DMS 273 treated with DMSO at 0.1 percent for 48 hours (cell line): ENCODE results near the gene PLCB4.

Experiments
- DNase-seq: peaks from one replicate; lab custom pipeline; 2025; lab: John Stamatoyannopoulos, UW

Gene PLCB4

DNA sequence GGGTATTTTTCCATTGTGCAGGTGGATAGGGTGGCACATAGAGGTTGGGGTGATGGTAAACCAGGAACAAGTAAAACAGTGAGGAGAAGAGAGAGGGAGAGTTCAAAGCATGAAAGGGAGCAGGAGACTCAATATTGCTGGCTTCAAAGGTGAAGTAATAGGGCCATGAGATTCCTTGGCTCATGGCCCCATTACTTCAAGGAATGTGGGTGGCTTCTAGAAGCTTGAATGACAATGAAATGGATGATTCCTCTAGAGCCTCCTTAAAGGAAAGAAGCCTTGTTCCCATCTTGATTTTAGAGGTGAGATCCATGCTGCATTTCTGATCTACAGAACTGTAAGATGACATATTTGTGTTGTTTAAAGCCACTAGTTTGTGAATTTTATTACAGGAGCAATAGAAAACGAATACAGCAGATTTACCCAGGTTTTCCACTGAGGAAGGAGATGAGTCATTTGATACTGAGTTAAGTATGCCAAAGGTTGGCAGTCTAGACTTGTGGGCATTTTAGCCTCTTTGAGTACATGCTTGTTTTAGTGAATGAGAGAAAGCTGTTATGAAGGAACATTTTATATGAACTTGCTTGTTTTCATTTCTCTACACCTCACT is 110.4 kb downstream of the PLCB4 start:
- DNase-seq: no peak

DNA sequence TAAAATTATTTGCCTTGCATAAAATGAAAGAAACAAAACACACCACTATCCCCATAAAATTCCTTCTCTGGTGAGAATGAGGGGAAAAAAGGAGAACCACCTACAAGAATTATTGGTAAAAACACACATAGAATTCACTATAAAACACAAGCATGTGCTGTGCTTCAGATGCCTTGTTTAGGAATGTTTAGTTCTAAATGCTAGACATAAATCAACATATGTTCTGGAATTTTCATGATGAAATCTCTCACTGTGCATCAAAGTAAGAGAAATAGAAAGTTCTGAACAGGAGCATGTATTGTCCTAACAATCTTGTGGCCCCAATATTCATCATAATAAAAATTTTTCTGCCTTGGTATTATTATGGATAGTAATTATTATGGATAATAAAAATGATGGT is 111.0 kb downstream of the PLCB4 start:
- DNase-seq: no peak

DNA sequence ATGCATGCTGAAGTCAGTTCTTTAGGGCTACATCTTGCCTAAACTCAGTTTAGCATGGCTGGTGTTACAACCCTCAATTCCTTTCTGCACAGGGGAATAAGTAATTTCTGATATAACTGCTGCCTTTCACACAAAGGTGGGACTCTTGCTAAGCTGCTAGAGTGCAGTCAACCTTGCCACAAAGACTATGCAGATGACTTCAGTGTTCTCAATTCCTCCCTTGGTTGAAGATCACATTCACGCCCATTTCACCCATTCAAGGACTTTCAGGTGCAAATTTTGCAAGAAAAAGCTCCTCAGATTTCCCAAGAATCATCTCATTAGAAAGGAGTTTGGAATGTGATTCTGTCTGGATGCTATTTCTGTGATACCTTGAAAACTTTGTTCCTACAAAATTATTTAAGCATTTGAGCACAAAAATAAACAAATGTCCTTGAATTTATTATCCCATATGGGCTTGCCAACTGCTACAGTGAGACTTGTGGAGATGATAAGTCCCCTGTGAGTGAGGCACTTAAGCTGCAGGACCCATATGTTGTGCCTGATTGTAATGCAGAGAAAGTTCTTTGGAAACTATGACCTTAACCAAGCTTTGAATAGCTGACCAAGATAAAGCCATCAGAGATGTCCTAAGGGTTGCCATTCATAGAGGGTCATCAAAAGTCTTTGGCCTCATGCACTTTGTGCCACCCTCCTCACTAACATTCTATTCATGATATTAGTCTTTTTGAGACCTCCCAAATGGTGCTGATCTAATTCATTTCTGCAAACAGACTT is 111.8 kb downstream of the PLCB4 start:
- peak; percentile 30 for DNase-seq

DNA sequence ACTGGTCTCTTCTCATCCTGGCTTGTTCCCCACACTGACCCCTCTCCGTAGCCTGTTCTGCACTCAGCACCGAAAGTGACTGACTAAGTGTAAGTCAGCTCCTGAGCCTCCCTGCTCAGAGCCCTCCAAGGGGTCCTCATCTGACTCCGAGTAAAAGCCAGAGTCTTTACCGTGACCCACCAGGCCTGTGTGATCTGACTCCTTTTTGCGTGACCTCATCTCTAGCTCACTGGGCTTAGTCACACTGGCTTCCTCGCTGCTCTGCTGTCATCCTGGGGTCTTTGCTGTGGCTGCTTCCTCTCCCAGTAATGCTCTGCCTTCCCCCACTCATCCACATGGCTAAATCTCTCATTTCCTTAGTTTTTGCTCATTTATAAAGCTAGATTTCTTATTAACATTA is 116.6 kb downstream of the PLCB4 start:
- DNase-seq: no peak

DNA sequence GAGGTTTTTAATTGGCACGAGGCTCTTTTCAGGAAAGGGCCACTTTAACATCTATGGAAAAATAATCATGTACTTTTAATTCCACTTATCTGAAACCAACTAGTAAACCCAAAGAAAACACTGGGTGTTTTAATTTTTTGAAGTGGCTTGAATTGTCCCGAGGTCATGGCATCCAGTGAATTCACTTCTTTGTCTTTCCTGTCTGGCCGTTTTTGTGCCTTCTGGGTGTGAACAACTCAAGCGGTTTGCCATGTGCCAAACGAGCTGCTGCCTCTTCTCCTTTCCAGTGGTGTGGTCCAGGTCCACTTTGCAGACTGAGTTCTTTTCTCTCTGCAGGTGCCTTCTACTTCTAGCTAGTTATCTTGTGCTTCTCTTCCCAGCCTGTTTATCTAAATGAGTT is 117.5 kb downstream of the PLCB4 start:
- DNase-seq: no peak

DNA sequence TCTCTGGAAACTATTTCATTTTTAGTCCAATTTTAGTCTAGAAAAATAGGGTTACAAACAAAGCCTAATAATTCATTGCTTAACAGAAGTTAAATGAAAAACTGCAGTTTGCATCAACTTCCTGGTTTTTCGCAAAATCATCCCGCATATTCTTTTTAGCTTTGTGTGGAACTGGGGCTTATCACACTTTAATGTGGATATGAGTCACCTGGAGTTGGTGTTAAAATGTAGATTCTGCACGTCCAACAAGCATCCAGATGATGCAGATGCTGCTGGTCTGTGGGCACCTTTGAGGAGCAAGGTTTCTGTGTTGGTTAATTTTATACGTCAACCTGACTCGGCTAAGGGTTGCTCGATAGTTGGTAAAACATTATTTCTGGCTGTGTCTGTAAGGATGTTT is 126.1 kb downstream of the PLCB4 start:
- DNase-seq: no peak

DNA sequence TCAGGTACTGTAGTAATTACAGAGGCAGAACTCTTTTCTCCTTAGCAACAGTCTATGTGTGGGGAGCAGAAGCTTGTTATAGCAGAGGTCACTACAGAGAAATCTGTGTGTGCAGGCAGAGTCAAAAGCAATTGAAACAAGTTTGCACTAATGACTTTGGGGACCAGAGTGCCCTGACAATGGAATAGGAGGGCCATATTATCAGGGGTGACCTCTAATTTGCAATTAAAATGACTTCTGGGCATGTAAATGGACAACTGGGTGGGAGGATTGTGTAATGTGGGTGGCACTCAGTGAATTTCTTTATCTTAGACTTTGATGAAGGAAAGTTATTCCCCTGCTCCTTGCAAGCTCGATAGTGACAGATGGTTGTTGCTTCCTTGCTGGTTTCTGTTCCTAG is 127.2 kb downstream of the PLCB4 start:
- peak; percentile 49 for DNase-seq

DNA sequence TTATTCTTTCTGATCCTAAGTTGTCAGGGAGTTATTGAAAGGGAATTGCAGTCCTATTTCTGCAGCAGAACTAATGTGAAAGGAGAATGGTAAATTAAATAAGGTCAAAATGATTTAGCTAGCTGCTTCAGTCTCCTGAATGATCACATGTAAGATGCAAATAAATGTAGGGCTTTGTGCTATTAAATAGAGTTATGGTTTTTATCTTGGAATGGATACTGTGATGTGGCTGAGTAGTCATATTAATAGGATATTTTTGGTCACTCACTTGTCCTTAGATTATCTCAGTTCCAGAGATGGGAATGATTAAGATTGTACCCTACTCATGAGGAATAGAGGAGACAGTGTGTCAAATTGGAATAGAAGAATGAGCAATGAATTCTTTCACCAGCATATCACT is 129.6 kb downstream of the PLCB4 start:
- no peak for DNase-seq

DNA sequence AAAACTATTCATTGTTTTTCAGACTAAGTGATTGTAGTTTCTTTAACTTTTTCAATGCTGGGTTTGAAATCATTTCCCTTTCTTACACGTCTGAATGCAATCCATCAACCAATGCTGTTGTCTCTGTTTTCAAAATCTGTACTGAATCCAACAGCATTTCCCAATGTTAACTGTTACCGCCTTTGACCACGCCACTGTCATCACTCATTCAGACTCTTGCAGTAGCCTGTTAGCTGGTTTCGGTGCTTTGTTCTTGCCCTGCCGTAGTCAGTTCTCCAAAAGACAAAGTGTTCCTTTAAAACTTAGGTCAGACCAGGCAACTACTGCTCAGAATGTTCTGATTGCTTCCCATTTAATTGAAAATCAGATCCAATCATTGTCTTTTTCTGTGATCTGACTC is 131.3 kb downstream of the PLCB4 start:
- no peak for DNase-seq

DNA sequence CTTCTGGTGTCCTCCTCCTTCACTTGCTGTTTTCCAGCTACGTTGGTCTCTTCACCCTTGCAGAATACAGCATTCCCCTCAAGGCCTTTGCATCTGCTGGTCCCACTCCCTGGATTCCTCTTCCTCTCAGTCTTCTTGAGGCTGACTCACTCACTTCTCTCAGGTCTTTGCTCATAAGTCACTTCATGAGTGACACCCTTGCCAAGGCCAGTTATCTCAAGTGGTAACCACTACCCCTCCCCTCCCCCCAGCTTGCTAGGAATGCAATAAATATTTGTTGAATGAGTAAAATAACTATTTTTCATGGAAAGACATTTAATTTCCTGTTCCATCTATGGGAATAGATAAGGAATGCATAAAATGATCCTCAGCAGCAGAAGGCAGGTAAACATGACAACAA is 131.7 kb downstream of the PLCB4 start:
- no peak for DNase-seq

DNA sequence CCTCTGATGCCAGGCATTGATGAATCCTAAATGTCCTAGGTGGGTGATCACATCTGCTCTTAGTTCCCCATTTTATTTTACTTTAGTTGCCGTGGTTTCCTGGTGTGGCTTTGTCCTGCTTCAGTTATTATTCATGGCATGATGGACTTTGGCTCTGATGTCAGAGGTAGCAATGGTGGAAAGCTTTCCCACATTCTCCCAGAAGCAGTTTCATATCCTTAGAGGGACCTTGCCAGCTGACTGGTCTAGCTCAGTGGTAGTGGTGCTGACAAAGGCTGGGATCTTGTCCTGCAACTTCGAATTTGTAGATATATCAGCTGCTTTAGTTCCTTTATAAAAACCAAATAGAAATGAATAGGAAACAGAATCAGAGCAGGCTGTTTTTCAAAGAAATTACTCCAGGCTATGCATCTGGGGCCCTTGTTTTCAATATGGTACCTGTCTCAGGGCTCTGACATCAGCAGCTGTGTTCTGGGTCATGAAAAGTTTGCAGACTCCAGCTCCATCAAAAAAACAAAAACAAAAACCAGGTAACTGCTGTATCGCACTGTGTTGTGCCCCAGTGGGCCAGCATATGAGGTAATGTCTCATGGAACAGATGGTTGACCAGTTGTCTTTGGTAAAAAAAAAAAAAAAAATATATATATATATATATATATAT is 133.7 kb downstream of the PLCB4 start:
- DNase-seq: no peak

DNA sequence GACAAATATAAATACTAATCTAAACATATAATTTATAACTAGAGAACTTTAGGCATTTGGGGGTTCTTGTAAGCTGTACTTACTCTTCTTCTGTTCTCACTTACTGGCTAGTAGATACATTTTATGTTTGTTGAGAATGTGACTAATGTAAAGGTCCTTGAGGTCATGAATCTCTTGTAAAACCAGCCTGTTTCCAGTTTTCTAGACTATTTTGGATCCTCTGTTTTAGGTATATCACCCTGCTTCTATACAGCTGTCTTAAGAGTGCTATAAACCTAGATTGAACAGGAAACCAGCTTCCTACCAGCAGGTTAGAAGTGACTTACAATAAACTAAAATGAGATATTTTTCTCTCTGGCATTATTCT is 134.2 kb downstream of the PLCB4 start:
- DNase-seq: no peak

DNA sequence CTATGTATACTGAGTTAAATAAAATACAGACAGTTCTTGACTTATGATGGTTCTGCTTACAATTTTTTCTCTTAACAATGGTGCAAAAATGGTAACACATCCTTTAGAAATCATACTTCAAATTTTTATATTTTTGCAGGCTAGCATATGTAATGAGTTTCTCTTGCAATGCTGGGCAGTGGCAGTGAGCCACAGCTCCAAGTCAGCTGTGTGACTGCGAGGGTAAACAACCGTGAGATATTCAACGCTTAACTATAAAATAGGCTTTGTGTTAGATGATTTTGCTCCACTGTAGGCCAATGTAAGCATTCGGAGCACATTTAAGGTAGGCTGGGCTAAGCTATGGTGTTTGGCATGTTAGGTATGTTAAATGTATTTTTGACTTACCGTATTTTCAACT is 136.1 kb downstream of the PLCB4 start:
- no peak for DNase-seq

DNA sequence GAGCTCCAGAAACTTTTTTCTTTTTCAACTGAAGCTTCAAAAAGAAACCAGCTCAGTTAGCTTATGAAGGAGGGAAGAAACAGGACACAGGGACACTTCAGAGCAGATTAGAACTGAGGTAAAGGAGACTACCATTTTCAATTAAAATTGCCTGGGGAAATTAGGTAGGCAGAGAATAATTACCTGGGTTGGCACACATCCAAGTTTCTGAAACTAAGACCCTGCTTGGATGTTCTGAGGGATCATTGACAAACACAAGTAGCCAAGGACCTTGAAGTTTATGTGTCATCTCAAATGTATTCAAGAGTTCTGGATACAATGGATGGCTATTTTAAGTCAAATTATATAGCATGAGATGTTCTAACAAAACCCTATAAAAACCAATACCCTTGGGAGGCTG is 137.6 kb downstream of the PLCB4 start:
- DNase-seq: no peak

DNA sequence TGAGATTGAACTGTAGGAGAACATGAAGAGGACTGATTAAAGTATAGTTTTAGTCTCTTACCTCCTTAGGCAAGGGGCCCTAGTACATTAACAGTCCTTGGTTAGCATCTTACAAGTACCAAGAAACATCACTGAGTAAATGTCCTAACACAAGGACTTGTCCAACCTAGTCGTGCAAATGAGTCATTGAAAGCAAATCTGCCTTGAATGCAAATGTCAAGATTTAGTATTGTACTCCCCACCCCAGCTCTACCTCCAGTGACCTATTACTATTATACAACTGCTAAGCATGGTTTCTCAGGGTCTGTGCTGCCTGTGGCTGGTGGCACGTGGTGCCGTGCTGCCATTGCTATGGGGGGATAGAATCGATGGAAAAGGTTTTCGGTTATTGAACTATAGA is 138.4 kb downstream of the PLCB4 start:
- DNase-seq: no peak

DNA sequence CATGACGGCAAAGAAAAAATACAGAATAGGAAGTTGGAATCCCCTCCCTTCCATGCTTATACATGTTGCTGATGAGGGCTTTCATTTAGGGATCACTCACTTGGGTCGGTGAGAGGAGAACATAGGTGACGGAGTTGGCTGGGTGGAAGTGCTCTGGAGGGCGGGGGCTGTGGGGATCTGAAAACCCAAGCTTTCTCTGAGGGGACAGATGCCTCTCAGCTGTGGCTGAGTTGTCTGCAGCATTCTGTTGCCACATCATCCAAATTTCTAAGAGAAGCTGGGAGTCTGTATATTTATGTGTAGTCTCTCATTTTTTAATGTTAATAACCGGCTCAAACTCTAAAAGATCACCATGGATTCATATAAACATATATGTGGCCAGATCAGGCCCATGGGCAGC is 141.5 kb downstream of the PLCB4 start:
- no peak for DNase-seq

DNA sequence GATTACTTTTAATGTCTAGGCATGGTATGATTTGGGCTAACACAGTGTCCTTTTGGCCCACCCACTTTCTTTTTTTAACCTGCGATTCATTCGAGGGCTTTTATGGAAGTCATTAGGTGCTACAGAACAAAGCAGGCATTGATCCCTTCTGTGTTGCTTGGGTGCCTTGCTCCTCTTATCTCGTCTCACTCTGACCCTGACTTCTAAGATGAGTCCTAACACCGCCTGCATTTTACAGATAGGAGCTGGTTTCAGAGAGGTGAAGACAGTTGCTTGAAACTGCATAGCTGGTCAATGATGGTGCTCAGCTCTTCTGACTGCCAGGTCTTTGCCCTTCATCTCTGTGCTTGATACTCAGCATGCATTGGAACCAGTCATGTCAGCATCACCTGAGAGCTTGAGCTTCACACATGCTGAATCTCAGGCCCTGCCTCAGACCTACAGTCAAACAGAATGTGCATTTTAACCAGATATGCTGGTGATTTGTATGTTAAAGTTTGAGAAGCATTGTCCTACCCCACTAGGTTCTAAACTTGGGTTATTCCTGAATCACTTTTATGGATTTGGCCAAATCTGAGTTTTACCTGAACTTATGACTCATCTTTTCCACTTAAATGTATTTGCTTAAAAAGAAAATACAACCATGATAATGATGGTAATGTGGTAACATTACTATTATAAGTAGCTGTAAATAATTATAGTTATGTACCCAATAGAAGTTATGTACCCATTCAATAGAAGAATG is 142.3 kb downstream of the PLCB4 start:
- no peak for DNase-seq

DNA sequence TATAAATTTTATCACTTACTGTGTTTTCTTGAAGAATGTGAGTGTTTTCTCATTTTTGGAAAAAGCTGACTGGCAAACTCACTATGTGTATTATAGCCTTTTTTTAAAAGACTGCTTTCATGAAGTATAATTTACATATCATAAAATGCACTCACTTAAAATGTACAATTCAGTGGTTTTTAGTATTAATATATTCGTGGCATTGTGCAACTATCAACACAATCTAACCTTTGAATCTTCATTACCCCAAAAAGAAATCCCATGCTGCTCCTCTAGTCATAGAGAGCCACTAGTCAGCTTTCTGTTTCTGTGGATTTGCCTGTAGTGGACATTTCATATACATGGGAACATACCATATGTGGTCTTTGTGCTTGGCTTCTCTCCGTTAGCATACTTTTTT is 143.8 kb downstream of the PLCB4 start:
- no peak for DNase-seq

DNA sequence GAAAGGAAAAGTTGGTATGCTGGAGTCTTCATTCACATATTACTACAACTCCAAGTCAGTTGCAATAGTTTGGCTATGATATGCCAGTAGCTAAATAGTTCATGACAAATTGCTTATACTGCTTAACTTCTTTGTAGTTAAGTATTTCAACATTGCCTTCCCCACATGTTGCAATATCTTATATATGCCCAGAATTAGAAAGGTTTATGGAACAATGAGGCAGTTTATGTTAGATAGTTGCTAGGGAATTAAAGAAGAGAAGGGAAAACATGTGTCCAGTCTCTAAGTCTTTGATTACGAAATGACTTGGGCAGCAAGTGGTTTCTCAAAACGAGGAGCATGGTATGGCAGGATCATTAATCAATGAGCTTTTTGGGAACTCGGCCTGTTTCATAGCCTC is 145.8 kb downstream of the PLCB4 start:
- DNase-seq: no peak

DNA sequence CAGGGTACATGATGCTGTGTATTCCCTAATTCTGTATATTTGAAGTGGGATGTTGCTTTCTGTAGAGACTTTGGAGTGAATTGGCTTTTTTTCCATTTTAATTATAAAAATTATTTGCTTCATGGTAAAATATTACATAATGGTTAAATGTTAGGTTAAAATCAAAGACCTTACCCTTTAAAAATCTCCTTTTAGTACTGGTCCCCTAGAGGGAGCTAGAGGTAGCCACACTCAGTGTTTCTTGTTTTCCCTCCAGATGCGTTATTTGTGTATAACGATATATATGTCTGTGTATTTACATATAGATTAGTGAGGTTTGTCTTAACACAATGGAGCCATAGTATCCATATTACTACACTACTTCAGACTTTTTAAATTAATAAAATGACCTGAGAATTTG is 146.7 kb downstream of the PLCB4 start:
- DNase-seq: no peak

DNA sequence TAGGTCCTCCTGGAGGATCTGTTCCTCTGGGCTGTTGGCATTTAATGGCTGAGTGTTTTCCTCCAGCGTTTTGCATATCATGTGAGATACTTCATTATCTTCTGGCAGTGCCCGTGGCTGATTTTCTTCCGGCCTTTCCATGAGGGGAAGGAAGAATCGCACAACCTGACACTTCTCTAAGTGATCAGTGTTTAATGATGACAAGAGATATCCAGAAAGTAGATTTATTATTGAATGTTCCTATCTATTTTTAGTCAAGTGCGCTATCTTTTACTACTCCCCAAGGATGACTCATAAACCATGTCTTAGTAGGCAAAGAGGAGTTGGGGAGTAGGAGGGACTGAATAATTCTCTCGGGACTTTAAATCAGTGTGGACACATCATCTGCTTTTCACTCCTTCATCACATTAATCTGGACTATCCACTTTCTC is 149.7 kb downstream of the PLCB4 start:
- no peak for DNase-seq

DNA sequence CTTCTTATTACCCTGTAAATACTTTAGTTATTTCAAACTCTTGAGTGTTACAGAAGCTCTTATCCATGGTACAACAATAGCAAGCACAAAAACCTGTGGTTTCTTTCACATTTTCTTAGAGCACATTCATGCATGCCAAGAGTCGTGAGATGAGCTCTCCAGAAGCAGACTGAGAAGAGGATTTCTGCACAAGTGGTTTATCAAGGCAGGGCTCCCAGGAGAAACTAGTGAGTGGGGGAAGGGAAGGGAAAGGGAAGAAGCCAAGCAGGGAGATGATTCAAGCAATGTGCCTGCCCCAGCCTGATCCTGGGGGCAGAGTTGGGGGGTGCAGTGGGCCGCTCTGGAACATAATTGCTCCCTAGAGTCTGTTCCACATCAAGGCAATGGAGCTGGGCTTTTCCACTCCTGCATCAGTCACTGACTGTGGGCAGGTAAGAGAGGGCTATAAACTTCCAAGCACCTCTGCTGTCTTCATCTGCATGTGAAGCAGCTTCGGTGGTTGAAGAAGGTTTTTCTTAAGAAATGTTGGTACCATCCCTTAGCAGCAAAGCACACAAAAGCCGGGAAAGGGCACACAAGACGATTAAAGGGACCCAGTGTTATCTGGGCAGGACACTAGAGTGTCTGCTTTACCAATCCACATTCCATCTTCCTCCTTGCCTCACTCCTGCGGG is 152.1 kb downstream of the PLCB4 start:
- no peak for DNase-seq
